CD4-positive, alpha-beta memory T cell (primary cell): ENCODE results near the gene LHX1. TPM values are rescaled to one million over a fixed set of nuclear protein-coding genes. Genes with fewer than 3 reads are reported as not detected.

Source experiments
- CTCF ChIA-PET: fragments of 350-600 bp; sonication (Branson Sonifier 250); formaldehyde crosslinking; loops from one replicate; lab custom pipeline; 2021; ENCODE audit warnings: inconsistent platforms; ENCODE audit not compliant: partially characterized antibody; lab: Charles Lee
- POLR2A ChIA-PET: fragments of 350-600 bp; sonication (Branson Sonifier 250); formaldehyde crosslinking; loops from one replicate; lab custom pipeline; 2021; ENCODE audit not compliant: partially characterized antibody; lab: Charles Lee
- DNase-seq, 5 donors: peaks; one replicate each; pipeline versions ENCODE4 v3.0.0 to v3.0.0-alpha.2; 2020 to 2022; ENCODE audit warnings: mixed read lengths in 1 of 5
- H3K27ac ChIP-seq: one replicate; pipeline ENCODE4 v1.7.0; 2013; ENCODE audit warnings: low read depth, low read length
- H3K27me3 ChIP-seq: 2 replicates; pipeline ENCODE4 v1.7.0; 2013; ENCODE audit warnings: mild to moderate bottlenecking, low read length, moderate library complexity; ENCODE audit not compliant: insufficient read depth
- H3K36me3 ChIP-seq: 2 replicates; pipeline ENCODE4 v1.7.0; 2013; ENCODE audit warnings: mild to moderate bottlenecking, low read length, moderate library complexity; ENCODE audit not compliant: insufficient read depth
- H3K4me1 ChIP-seq: 2 replicates; pipeline ENCODE4 v1.7.0; 2013; ENCODE audit warnings: mild to moderate bottlenecking, low read length, moderate library complexity; ENCODE audit not compliant: insufficient read depth
- H3K4me3 ChIP-seq, 2 donors: one replicate each; pipeline ENCODE4 v1.7.0; 2013; ENCODE audit warnings: low read length in 2 of 2, mild to moderate bottlenecking in 1 of 2
- H3K9me3 ChIP-seq, 2 donors: one replicate each; pipeline ENCODE4 v1.7.0; 2013; ENCODE audit warnings: low read length in 2 of 2, control low read depth in 1 of 2; ENCODE audit not compliant: control insufficient read depth in 1 of 2
- H3K27ac Mint-ChIP-seq, 7 donors: one replicate each; pipeline ENCODE4 v1.8.0; 2020 to 2021; ENCODE audit warnings: mixed read lengths in 7 of 7, mild to moderate bottlenecking in 6 of 7, inconsistent platforms in 3 of 7, moderate library complexity in 3 of 7
- H3K27me3 Mint-ChIP-seq, 2 donors: one replicate each; pipeline ENCODE4 v1.8.0; 2020 to 2021; ENCODE audit warnings: mixed read lengths in 2 of 2
- H3K36me3 Mint-ChIP-seq, 2 donors: one replicate each; pipeline ENCODE4 v1.8.0; 2020 to 2021; ENCODE audit warnings: mixed read lengths in 2 of 2, inconsistent platforms in 1 of 2, mild to moderate bottlenecking in 1 of 2
- H3K4me1 Mint-ChIP-seq, 4 donors: one replicate each; pipeline ENCODE4 v1.8.0; 2020 to 2021; ENCODE audit warnings: mixed read lengths in 4 of 4, mild to moderate bottlenecking in 1 of 4
- H3K4me3 Mint-ChIP-seq, 8 donors: one replicate each; pipeline ENCODE4 v1.8.0; 2020 to 2021; ENCODE audit warnings: mixed read lengths in 8 of 8, mild to moderate bottlenecking in 7 of 8, moderate library complexity in 6 of 8, inconsistent platforms in 3 of 8
- H3K9me3 Mint-ChIP-seq, 8 donors: one replicate each; pipeline ENCODE4 v1.8.0; 2020 to 2021; ENCODE audit warnings: mixed read lengths in 8 of 8, mild to moderate bottlenecking in 5 of 8, inconsistent platforms in 3 of 8, moderate library complexity in 1 of 8
- intact Hi-C: fragments of 100-400 bp; cut with micrococcal nuclease; formaldehyde crosslinking; loops from one replicate; pipeline ENCODE4 v1.15.1; 2023
- polyA plus RNA-seq, 2 donors: library from polyadenylated mRNA; unstranded; fragments of 300-500 nt; fragmentation: Illumina TruSeq; gene quantifications; one replicate each; pipeline ENCODE4 v1.2.3, GENCODE V29; 2021
- total RNA-seq, 2 experiments: library from RNA; stranded (reverse); gene quantifications; one replicate each; pipeline ENCODE4 v1.2.3, GENCODE V29; 2021

Gene LHX1
- total and polyA plus RNA-seq, 4 experiments from 2014 or later, result not detected

- Histone ChIP-seq H3K27me3 (no peaks in the 10 kb centered on the region), H3K9me3 (no peaks in the 10 kb centered on the region), H3K4me1 (peaks cover 3% of the 10 kb centered on the region), H3K27ac (no peak overlapping the region), H3K36me3 (no peaks in the 10 kb centered on the region), H3K4me3 (no peak overlapping the region)
- DNase-seq, result no peak
- H3K36me3 Mint-ChIP-seq, result peaks cover 28 to 42% of the 10 kb centered on the region in 2 donors
- POLR2A ChIA-PET, result no interaction called here
- CTCF ChIA-PET, result interaction anchor here (1.1 kb wide), 1 partner anchor 352 kb away, joined by 3 read pairs; no protein-coding TSS in a partner anchor
- no peaks in the 10 kb centered on the region for H3K9me3 Mint-ChIP-seq
- H3K4me1 Mint-ChIP-seq, result peaks cover 26 to 55% (median 33%) of the 10 kb centered on the region in 4 donors
- no peaks in the 10 kb centered on the region for H3K27me3 Mint-ChIP-seq
- intact Hi-C loops, result no loop called here
- H3K4me3 Mint-ChIP-seq, result no peak overlapping the region
- peak overlapping the region in 2 of 7 donors; percentile 24 to 50 for H3K27ac Mint-ChIP-seq
Observed at GRCh38 chr17:36980280-36980761, 43.0 kb downstream of the LHX1 start.

- ChIA-PET POLR2A (no interaction called here), CTCF (no interaction called here)
- Mint-ChIP-seq H3K9me3 (no peaks in the 10 kb centered on the region), H3K4me3 (no peak overlapping the region), H3K27ac (no peak overlapping the region), H3K36me3 (peaks cover 47 to 55% of the 10 kb centered on the region in 2 donors), H3K27me3 (no peaks in the 10 kb centered on the region), H3K4me1 (peaks cover 17 to 38% (median 19%) of the 10 kb centered on the region in 4 donors)
- H3K4me3 ChIP-seq, result no peak overlapping the region
- no peak for DNase-seq
- intact Hi-C loops, result no loop called here
- no peak overlapping the region for H3K27ac ChIP-seq
- no peaks in the 10 kb centered on the region for H3K27me3 ChIP-seq
- H3K36me3 ChIP-seq, result peaks cover 28% of the 10 kb centered on the region
- H3K4me1 ChIP-seq, result no peaks in the 10 kb centered on the region
- no peaks in the 10 kb centered on the region for H3K9me3 ChIP-seq
Observed at GRCh38 chr17:36983618-36984017, 46.3 kb downstream of the LHX1 start.

GRCh38 chr17:36989173-36989572 is 51.9 kb downstream of the LHX1 start:
- H3K36me3 ChIP-seq, result peaks cover 59% of the 10 kb centered on the region
- H3K27ac ChIP-seq, result no peak overlapping the region
- no peaks in the 10 kb centered on the region for H3K4me1 ChIP-seq
- H3K36me3 Mint-ChIP-seq, result peaks cover 62 to 74% of the 10 kb centered on the region in 2 donors
- no peaks in the 10 kb centered on the region for H3K27me3 Mint-ChIP-seq
- H3K4me3 ChIP-seq, result no peak overlapping the region
- H3K4me1 Mint-ChIP-seq, result peaks cover 0 to 10% (median 7%) of the 10 kb centered on the region in 4 donors
- ChIA-PET CTCF (interaction anchor here (1.5 kb wide), 1 partner anchor 59 kb away, joined by 3 read pairs; no protein-coding TSS in a partner anchor), POLR2A (no interaction called here)
- no peaks in the 10 kb centered on the region for H3K27me3 ChIP-seq
- no peaks in the 10 kb centered on the region for H3K9me3 ChIP-seq
- no peaks in the 10 kb centered on the region for H3K9me3 Mint-ChIP-seq
- no peak for DNase-seq
- no peak overlapping the region for H3K4me3 Mint-ChIP-seq
- H3K27ac Mint-ChIP-seq, result peak overlapping the region in 1 of 7 donors; percentile 71
- intact Hi-C loops, result no loop called here

- H3K9me3 ChIP-seq, result no peaks in the 10 kb centered on the region
- Mint-ChIP-seq H3K4me1 (peaks cover 0 to 7% (median 3%) of the 10 kb centered on the region in 4 donors), H3K27ac (no peak overlapping the region), H3K4me3 (no peak overlapping the region), H3K9me3 (no peaks in the 10 kb centered on the region), H3K27me3 (no peaks in the 10 kb centered on the region), H3K36me3 (peaks cover 73 to 82% of the 10 kb centered on the region in 2 donors)
- no peaks in the 10 kb centered on the region for H3K27me3 ChIP-seq
- DNase-seq, result no peak
- H3K27ac ChIP-seq, result no peak overlapping the region
- peaks cover 62% of the 10 kb centered on the region for H3K36me3 ChIP-seq
- ChIA-PET POLR2A (no interaction called here), CTCF (no interaction called here)
- no peak overlapping the region for H3K4me3 ChIP-seq
- intact Hi-C loops, result no loop called here
- H3K4me1 ChIP-seq, result no peaks in the 10 kb centered on the region
Observed at GRCh38 chr17:36992701-36993100, 55.4 kb downstream of the LHX1 start.

- no peaks in the 10 kb centered on the region for H3K27me3 ChIP-seq
- no peaks in the 10 kb centered on the region for H3K9me3 ChIP-seq
- peaks cover 63% of the 10 kb centered on the region for H3K36me3 ChIP-seq
- POLR2A ChIA-PET, result no interaction called here
- no peak overlapping the region for H3K27ac ChIP-seq
- H3K36me3 Mint-ChIP-seq, result peaks cover 74 to 85% of the 10 kb centered on the region in 2 donors
- peaks cover 0 to 7% (median 3%) of the 10 kb centered on the region in 4 donors for H3K4me1 Mint-ChIP-seq
- no peak overlapping the region for H3K4me3 Mint-ChIP-seq
- intact Hi-C loops, result no loop called here
- H3K27ac Mint-ChIP-seq, result no peak overlapping the region
- no peaks in the 10 kb centered on the region for H3K27me3 Mint-ChIP-seq
- no peaks in the 10 kb centered on the region for H3K9me3 Mint-ChIP-seq
- no peak overlapping the region for H3K4me3 ChIP-seq
- no peak for DNase-seq
- CTCF ChIA-PET, result no interaction called here
- H3K4me1 ChIP-seq, result no peaks in the 10 kb centered on the region
Observed at GRCh38 chr17:36993227-36993626, 56.0 kb downstream of the LHX1 start.

Other genes starting within 250 kb of the LHX1 start
- gene AATF, start 11.5 kb downstream of the LHX1 start, total RNA-seq, result 10 to 100 TPM; 60.5 to 61.2 TPM
- 10 to 100 TPM; 52.0 to 89.4 TPM for gene AATF, start 11.5 kb downstream of the LHX1 start, polyA plus RNA-seq